ENCODE results near the gene SEPSECS.

Gene SEPSECS

DNA sequence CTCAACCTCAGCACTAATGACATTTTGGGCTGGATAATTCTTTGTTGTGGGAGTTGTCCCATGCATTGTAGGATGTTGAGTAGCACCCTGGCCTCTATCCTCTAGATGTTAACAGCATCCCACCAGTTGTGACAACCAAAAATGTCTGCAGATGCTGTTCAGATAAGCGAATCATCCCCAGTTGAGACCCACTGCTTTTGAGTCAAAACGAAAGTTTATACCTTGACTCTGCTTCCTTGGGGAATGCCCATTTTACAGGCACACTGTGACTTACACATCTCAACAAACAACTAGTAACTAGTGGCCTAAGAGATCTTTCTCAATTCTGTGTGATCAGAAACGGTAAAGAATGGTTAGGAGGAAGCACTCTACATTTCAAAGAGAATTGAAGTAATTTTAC lies 37.0 kb downstream of the SEPSECS start:
- H3K36me3 ChIP-seq (ENCODE audit: control insufficient read depth, insufficient read depth, low read length), result peaks cover 4% of the 10 kb centered on the region
- H3K4me1 ChIP-seq (ENCODE audit: control insufficient read depth, insufficient read depth, low read length, poor library complexity, severe bottlenecking), result no peaks in the 10 kb centered on the region
- H3K4me3 ChIP-seq (ENCODE audit: extremely low read depth, insufficient read depth, low read length, poor library complexity, severe bottlenecking), result no peak overlapping the region
- 93 to 95% methylated on average over 2 of the region's 3 CpGs for WGBS, 2 experiments (ENCODE audit: insufficient coverage in 2 of 2)
- no peak overlapping the region for H3K27ac ChIP-seq (ENCODE audit: low read depth, low read length, severe bottlenecking)
- H3K9me3 ChIP-seq (ENCODE audit: control insufficient read depth, low read length), result no peaks in the 10 kb centered on the region

- no peak overlapping the region for H3K27ac ChIP-seq (ENCODE audit: low read depth, low read length, severe bottlenecking)
- 86 to 100% methylated on average over 1 of the region's 3 CpGs for WGBS, 2 experiments (ENCODE audit: insufficient coverage in 2 of 2)
- H3K4me1 ChIP-seq (ENCODE audit: control insufficient read depth, insufficient read depth, low read length, poor library complexity, severe bottlenecking), result no peaks in the 10 kb centered on the region
- H3K36me3 ChIP-seq (ENCODE audit: control insufficient read depth, insufficient read depth, low read length), result peaks cover 4% of the 10 kb centered on the region
- H3K4me3 ChIP-seq (ENCODE audit: extremely low read depth, insufficient read depth, low read length, poor library complexity, severe bottlenecking), result no peak overlapping the region
- no peaks in the 10 kb centered on the region for H3K9me3 ChIP-seq (ENCODE audit: control insufficient read depth, low read length)
Measured at GRCh38 chr4:25120146-25120940, 39.9 kb downstream of the SEPSECS start.

DNA sequence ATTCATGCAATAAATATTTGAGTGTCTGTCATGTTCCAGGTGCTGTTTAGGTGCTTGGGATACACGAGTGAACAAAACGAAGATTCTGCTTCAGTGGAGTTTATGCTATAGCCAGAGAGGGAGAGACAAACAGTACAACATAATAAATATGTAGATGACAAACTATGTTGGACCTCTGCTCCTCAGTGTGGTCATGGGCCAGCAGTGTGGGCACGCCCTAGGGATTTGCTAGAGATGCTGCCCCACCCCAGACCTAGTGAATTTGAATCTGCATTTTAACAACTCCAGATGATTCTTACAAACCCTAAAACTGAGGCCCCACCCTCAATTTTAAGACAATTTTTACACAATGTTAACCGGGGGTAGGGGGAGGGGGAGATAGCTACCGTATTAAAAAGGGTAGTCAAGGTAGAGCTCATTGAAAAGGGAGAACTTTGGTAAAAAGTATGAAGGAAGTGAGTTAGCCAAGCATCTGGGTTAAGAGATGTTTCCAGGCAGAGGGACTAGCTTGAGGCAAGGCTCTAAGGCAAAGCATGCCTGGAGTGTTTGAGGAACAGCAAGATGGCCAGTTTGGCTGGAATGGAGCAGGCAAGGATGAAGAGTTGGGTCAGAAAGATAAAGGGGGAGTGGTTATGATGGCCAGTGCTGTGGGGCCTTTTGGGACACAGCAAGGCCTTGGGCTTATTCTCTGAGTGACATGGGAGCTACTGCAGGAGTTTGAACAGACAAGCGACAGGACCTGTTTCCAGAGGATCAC lies 42.4 kb downstream of the SEPSECS start:
- Histone ChIP-seq H3K36me3 (ENCODE audit: control insufficient read depth, insufficient read depth, low read length) (no peaks in the 10 kb centered on the region), H3K4me3 (ENCODE audit: extremely low read depth, insufficient read depth, low read length, poor library complexity, severe bottlenecking) (no peak overlapping the region), H3K27ac (ENCODE audit: low read depth, low read length, severe bottlenecking) (no peak overlapping the region), H3K9me3 (ENCODE audit: control insufficient read depth, low read length) (no peaks in the 10 kb centered on the region), H3K4me1 (ENCODE audit: control insufficient read depth, insufficient read depth, low read length, poor library complexity, severe bottlenecking) (peaks cover 8% of the 10 kb centered on the region)
- 93 to 100% methylated on average over 2 of the region's 6 CpGs for WGBS, 2 experiments (ENCODE audit: insufficient coverage in 2 of 2)

- no peak overlapping the region for H3K4me3 ChIP-seq (ENCODE audit: extremely low read depth, insufficient read depth, low read length, poor library complexity, severe bottlenecking)
- H3K4me1 ChIP-seq (ENCODE audit: control insufficient read depth, insufficient read depth, low read length, poor library complexity, severe bottlenecking), result peaks cover 8% of the 10 kb centered on the region
- no peaks in the 10 kb centered on the region for H3K36me3 ChIP-seq (ENCODE audit: control insufficient read depth, insufficient read depth, low read length)
- no peaks in the 10 kb centered on the region for H3K9me3 ChIP-seq (ENCODE audit: control insufficient read depth, low read length)
- H3K27ac ChIP-seq (ENCODE audit: low read depth, low read length, severe bottlenecking), result no peak overlapping the region
- WGBS, 2 experiments (ENCODE audit: insufficient coverage in 2 of 2), result 90 to 97% methylated on average over 3 of the region's 4 CpGs
Measured at GRCh38 chr4:25117274-25117673, 43.0 kb downstream of the SEPSECS start.

- 65 to 79% methylated on average over 5 to 9 of the region's 13 CpGs for WGBS, 2 experiments (ENCODE audit: insufficient coverage in 2 of 2)
- Histone ChIP-seq H3K4me1 (ENCODE audit: control insufficient read depth, insufficient read depth, low read length, poor library complexity, severe bottlenecking) (peaks cover 8% of the 10 kb centered on the region), H3K27ac (ENCODE audit: low read depth, low read length, severe bottlenecking) (no peak overlapping the region), H3K9me3 (ENCODE audit: control insufficient read depth, low read length) (no peaks in the 10 kb centered on the region), H3K4me3 (ENCODE audit: extremely low read depth, insufficient read depth, low read length, poor library complexity, severe bottlenecking) (no peak overlapping the region), H3K36me3 (ENCODE audit: control insufficient read depth, insufficient read depth, low read length) (no peaks in the 10 kb centered on the region)
Measured at GRCh38 chr4:25113915-25114904, 46.0 kb downstream of the SEPSECS start.

DNA sequence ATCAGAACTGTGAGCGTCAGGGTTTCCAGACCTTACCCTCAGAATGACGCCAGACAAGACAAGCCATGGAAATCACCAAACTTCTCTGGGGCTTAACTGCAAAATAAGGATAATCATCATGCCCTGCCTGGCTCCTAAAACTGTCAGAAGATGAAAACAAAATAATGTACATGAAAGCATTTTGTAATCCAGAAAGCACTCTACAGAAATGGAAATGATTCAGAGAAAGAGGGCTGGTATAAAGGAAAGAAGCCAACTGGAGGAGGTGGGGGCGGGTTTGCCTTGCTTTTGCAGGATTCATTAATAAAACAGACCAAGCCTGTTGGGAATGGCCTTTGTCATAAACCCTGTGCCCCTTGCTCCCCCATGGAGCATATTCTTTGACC lies 47.3 kb downstream of the SEPSECS start:
- Histone ChIP-seq H3K4me3 (ENCODE audit: extremely low read depth, insufficient read depth, low read length, poor library complexity, severe bottlenecking) (no peak overlapping the region), H3K36me3 (ENCODE audit: control insufficient read depth, insufficient read depth, low read length) (no peaks in the 10 kb centered on the region), H3K27ac (ENCODE audit: low read depth, low read length, severe bottlenecking) (no peak overlapping the region), H3K4me1 (ENCODE audit: control insufficient read depth, insufficient read depth, low read length, poor library complexity, severe bottlenecking) (peaks cover 8% of the 10 kb centered on the region), H3K9me3 (ENCODE audit: control insufficient read depth, low read length) (no peaks in the 10 kb centered on the region)
- WGBS, 2 experiments (ENCODE audit: insufficient coverage in 2 of 2), result 88 to 96% methylated on average over 2 of the region's 3 CpGs

DNA sequence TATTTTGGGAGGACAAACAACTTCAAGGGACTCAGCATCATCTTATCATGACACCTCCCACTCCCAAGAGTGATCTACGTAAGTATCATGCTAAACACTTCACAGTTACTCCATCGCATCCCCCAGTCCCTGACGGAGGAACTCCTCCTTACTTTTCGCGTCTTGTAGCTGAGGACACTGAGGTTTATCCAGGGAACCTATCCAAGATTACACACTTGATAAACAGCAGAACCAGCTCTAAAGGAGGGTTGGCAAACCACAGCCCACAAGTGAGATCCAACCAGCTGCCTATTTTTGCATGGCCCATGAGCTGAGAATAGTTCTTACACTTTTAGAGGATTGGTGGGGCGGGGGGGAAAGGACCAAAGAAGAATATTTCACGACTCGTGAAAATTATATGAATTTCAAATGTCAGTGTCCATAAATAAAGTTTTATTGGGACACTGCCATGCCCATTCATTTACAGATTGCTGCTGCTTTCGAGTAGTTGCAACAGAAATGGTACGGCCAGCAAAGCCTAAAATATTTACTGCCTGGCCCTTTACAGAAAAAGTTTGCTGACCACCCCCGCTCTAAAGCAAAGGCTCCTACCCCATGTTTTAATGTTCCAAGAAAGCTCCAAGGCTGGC lies 47.8 kb downstream of the SEPSECS start:
- 86 to 91% methylated on average over 10 to 11 of the region's 11 CpGs for WGBS, 2 experiments (ENCODE audit: insufficient coverage in 2 of 2)
- H3K27ac ChIP-seq (ENCODE audit: low read depth, low read length, severe bottlenecking), result no peak overlapping the region
- no peaks in the 10 kb centered on the region for H3K9me3 ChIP-seq (ENCODE audit: control insufficient read depth, low read length)
- no peaks in the 10 kb centered on the region for H3K36me3 ChIP-seq (ENCODE audit: control insufficient read depth, insufficient read depth, low read length)
- H3K4me1 ChIP-seq (ENCODE audit: control insufficient read depth, insufficient read depth, low read length, poor library complexity, severe bottlenecking), result peaks cover 8% of the 10 kb centered on the region
- H3K4me3 ChIP-seq (ENCODE audit: extremely low read depth, insufficient read depth, low read length, poor library complexity, severe bottlenecking), result no peak overlapping the region

DNA sequence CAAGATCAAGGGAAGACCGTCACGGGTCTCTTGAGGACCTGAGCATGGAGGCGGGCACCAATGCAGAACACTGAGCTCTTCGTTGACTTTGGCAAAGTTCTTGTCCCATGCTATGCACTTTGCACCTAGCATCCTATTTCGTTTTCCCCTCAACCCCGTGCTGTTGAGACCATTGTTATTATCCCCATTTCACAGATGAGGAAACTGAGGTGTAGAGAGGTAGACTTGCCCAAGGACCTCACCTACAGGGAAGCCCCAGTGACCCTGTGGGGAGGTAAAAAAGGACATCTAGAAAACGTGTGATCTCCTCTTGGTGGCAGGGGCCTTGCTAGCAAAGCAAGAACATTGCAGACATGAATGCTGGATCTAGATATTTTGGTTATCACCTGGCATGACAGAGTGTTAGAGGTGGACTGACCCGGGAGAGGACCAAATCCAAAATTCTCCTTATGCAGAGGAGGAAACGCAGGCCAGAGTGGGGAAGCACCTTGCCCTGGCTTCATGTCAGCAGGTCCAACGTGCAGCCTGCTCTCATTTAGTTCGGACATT lies 48.5 kb downstream of the SEPSECS start:
- 94 to 97% methylated on average over 8 to 11 of the region's 11 CpGs for WGBS, 2 experiments (ENCODE audit: insufficient coverage in 2 of 2)

GRCh38 chr4:25110527-25111329 lies 49.5 kb downstream of the SEPSECS start:
- 94 to 95% methylated on average over 5 of the region's 8 CpGs for WGBS, 2 experiments (ENCODE audit: insufficient coverage in 2 of 2)
- Histone ChIP-seq H3K9me3 (ENCODE audit: control insufficient read depth, low read length) (no peaks in the 10 kb centered on the region), H3K36me3 (ENCODE audit: control insufficient read depth, insufficient read depth, low read length) (no peaks in the 10 kb centered on the region), H3K4me1 (ENCODE audit: control insufficient read depth, insufficient read depth, low read length, poor library complexity, severe bottlenecking) (peaks cover 8% of the 10 kb centered on the region), H3K27ac (ENCODE audit: low read depth, low read length, severe bottlenecking) (no peak overlapping the region), H3K4me3 (ENCODE audit: extremely low read depth, insufficient read depth, low read length, poor library complexity, severe bottlenecking) (no peak overlapping the region)

More for the DNA sequence above, 48.5 kb downstream of the SEPSECS start:
- H3K27ac ChIP-seq (ENCODE audit: low read depth, low read length, severe bottlenecking), result no peak overlapping the region
- H3K4me1 ChIP-seq (ENCODE audit: control insufficient read depth, insufficient read depth, low read length, poor library complexity, severe bottlenecking), result peaks cover 8% of the 10 kb centered on the region
- H3K36me3 ChIP-seq (ENCODE audit: control insufficient read depth, insufficient read depth, low read length), result no peaks in the 10 kb centered on the region
- no peaks in the 10 kb centered on the region for H3K9me3 ChIP-seq (ENCODE audit: control insufficient read depth, low read length)
- H3K4me3 ChIP-seq (ENCODE audit: extremely low read depth, insufficient read depth, low read length, poor library complexity, severe bottlenecking), result no peak overlapping the region

Data from mesodermal cell (in vitro differentiated cells).